HG03571 (cell line): ENCODE measurements around the gene LZTFL1.

ENCODE experiments used
- ATAC-seq: cut with Tn5 transposase; IDR thresholded peaks from one replicate; pipeline ENCODE4 v1.9.1; 2021; ENCODE audit not compliant: unreplicated experiment

LZTFL1 gene, protein sequence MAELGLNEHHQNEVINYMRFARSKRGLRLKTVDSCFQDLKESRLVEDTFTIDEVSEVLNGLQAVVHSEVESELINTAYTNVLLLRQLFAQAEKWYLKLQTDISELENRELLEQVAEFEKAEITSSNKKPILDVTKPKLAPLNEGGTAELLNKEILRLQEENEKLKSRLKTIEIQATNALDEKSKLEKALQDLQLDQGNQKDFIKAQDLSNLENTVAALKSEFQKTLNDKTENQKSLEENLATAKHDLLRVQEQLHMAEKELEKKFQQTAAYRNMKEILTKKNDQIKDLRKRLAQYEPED

DNA sequence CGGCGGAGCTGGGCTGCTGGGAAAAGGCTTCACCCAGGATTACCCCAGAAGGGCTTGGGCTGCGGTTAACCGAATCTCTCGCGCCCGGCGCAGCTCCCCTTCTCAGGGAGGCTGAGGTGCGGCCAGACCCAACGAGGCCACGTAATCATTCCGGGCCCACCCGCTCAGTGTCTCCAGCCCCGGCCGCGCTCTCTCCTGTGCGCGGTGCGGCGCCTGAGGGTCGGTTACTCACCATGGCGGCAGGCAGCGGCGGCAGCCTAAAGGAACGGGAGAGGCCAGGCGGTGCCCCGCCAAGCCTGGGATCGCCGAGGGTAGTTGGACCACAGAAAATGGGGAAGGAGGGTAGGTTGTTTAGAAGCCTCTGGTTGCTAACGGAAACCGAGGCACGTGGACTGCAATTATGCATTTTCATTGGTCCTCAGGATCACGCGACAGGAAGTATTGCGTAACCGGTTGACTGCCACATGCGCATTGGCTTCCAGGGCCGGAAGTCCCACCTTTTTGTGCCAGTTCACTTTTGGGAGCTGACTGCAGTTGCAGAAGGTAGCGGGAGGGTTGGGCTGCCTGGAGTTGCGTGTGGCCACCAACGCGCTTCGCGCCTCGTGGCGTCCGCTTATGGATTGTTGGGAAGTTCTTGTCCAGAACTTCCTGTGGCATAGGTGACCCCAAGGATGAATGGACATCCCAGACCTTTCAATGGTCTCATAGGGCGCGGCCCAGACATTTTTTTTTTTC, at the start of gene LZTFL1:
Gene LZTFL1 (minus strand): TSS at position 363 of the 735 bp plus-strand sequence. CDS start 128 bp downstream, at position 235.
- ATAC-seq = peak; percentile 74

DNA sequence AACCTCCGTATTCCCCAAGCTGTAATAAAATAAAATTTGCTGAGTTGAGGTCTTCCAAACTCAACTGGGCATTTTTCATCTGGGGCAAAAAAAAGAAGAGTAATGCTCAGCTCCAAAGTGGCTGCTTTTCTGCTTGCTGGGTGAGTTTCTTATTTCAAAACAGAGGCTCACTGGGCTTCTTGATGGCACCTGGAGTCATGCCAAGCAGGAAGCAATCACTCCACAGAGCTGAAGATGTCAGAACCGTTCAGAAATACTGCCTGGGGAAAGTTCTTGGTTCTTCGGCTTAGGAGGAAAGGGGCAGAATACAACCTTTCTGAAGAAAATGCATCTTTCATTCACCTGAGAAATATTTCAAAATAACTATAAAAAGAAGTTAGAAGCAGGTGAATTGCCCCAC, 48.5 kb upstream of the LZTFL1 start:
- no peak for ATAC-seq

DNA sequence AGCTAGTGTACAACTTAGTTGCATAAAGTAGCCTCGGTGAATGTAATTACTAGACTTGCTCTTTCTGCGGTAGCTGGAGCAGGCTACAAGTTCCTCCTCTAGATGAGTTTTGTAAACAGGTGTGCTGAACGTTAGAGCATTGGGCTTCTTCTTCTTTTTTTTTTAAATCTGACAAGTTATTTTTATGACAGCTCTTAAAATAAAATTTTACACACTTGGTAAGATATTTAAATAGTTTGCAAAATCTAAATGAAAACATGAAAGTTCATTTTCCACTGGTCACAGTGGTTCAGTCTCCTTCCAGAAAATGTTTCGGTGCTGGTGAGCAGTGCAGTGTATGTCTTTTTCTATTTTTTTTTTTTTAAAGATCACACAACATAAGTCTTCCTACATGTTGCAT, 47.4 kb upstream of the LZTFL1 start:
- ATAC-seq = no peak

DNA sequence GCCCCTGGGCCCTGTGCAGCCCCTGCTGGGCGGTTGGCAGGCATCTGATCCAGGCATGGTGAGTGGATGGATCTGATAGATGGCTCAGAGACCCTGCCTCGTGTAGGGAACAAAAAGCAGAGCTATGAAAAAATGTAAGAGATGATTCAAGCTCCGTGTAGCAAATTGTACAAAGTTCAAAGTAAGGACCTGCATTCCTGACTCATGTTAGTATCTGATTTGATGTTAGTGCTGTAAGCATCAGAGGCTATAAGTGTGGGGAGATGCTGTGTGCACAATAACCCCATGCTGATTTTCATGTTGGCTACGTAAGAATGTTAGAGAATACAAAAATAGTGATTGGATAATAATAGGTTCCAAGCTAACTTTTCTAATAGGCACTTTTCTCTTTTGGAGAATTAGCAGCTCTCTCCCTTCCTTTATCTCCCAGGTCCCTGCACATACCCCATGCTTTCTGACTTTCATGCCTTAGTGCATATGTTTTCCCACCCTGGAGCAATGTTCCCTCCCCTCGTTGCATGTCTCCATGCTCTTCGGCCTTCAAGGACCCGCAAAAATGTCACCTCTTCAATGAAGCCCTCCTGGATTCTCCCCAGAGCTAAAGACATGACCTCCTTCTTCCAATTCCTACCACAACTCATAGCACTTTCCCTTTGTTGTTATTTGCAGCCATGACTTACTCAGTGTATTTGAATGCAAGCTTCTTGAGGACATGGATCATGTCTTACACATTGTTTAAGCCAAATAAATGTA, 46.0 kb upstream of the LZTFL1 start:
- no peak for ATAC-seq

DNA sequence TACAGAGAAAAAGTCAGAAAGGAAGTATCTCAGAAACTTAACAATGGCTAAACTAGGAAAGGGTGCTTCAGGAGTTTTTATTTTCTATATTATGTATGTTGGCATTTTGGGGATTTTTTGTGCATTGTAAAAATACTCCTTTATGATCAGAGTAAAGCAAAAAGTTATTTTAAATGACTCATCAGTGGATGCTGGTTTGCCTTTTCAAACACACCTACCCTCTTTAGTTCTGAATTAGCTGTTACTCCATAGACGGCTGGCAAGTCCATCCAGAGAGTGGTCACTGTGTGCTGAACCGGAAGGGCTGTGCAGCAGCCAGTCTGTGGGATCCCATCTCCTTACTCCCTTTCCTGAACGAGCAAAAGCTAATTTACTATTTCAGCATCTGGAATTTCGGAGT, 45.4 kb upstream of the LZTFL1 start:
- ATAC-seq = no peak

DNA sequence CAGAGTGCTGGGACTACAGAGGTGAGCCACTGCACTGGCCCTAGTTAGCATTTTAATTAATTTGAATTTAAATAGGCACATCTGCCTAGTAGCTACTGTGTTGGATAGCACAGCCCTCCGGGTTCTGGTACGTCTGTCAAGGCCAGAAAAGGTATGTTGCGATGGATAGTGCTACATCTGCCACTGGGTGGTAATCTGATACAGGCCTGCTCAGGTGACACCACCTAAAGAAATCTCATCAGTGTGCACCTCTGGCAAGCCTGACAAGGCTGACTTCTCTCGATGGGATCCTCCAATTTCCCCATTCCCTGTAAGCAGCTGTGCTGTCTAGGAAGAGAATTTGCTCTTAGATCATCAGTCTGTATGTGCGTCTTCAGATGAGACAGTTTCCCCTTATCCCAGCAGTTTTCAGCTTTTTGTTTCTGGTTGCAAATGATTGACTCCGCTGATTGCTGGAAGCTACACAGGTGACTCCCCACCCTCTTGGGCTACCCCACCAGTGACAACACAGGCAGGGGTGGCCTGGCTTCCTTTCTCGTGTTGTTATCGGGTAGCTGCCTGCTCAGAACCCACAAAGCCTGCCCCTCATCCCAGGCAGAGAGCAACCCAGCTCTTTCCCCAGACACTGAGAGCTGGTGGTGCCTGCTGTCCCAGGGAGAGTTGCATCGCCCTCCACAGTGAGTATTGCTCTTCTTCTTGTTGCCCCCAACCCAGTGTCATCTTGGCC, 44.2 kb upstream of the LZTFL1 start, which contains the start of gene CCR9:
Gene CCR9 (plus strand): TSS at position 565 of the 727 bp plus-strand sequence. CDS start 8,391 bp downstream, outside the sequence.
- ATAC-seq = no peak

DNA sequence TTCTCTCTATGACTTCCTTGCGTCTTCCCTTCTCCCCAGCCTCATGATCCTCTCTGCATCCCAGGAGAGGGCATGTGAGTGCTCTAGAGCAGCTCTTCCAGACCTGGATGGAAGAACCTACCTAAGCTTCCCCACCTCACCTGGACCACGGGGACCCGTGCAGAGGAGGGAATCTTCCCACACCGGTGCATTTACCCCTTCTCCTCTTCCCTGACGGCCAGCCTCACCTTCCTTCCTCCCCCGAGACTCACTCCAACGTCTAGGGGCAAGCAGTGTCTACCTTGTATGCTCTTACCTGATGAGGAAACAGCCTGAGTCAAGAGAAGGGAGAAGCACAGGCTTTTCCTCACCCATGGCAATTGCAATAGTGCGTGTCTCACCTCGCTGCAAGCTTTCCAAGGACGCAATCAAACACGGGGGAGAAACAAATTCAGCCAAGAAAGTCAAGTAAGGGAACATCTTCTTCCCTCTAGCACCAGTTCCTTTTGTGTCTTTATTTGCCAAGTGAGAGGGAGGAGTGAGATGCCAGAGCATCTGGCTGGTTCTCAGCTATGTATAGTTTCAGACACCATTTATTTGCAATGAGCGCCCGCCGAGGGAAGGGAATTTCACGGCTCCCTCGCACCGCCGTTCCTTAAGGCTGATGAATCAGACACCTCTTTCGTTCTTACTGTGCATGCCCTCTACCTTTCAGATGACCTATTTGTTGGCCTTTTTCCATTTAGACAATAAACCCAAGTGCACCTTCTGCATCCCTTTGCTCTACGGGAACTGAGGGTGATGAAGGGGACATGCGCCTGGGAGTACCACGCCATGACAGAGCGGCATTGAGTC, 42.7 kb upstream of the LZTFL1 start:
- ATAC-seq = no peak

DNA sequence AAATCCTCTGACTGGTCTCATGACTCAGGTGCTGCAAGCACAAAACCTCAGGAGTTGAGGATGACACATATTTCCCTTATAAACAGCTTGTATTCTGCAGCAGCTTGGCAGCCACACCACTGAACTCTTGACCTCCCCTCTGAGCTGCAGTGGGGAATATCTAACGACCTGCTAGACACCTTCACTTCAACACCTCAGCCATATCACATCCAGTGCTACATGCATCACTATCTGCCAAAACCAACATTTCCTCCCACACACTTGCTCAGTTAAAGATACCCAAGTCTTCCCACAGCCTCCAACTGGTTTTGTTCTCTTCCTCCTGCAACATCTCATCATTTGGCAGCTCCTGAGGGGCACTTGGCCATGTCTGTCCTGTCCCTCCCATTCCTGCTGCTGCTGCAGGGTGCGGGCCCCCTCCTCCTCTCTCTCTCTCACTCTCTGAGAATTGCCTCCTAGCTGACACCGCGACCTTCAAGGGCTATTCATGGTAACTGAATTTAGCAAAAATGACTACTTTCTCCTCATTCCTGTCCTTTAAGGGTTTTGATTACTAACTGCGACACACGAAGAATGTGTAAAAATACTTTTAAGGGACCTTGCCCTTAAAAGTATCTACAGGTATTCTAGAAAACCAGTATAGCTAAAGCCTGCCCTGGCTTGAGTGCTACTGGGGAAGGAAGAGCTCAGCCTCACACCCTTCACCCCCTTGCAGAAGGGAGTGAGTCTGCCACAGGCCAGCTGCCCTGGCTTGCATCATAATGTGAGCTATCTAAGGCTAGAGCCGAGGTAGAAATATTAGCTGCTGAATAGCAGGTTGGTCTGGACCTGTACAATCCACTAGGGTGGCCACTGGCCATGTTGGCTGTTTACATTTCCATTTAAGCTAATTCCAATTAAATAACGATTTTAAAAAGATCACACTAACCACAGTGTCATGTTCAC, 39.4 kb upstream of the LZTFL1 start:
- no peak for ATAC-seq

DNA sequence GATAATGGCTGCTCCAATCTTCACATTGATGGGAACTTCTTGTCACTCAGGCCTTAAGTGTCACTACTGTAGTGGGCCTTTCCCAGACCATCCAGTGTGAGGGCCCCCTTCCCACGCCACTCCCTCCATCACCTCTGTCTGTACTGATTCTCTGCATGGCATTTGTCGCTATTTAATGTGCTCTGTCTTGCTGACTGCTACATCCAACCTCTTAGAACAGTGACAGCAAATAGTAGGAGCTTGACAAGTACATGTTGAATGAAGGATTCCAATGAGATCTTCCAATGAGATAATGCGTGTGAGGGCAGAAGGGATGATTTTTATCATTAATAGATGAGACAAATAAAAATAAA, 38.8 kb upstream of the LZTFL1 start:
- ATAC-seq = no peak

DNA sequence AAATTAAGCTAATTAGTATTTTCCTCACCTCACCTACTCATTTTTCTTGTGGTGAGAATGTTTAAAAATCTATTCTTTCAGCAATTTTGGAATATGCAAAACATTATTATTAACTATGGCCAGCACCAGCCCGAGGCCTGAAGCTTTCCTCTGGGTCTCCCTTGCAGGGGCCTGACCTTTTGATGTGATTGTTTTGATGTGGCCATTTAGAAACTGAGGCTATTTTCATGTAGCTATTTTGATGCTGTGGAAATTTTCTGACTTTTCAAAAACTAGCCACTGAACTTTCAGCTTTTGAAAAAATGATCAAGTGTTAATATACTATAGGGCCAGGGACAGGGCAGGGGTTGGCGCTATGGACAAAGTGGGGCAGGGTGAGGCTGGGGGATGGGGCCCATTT, 36.2 kb upstream of the LZTFL1 start:
- ATAC-seq = no peak

DNA sequence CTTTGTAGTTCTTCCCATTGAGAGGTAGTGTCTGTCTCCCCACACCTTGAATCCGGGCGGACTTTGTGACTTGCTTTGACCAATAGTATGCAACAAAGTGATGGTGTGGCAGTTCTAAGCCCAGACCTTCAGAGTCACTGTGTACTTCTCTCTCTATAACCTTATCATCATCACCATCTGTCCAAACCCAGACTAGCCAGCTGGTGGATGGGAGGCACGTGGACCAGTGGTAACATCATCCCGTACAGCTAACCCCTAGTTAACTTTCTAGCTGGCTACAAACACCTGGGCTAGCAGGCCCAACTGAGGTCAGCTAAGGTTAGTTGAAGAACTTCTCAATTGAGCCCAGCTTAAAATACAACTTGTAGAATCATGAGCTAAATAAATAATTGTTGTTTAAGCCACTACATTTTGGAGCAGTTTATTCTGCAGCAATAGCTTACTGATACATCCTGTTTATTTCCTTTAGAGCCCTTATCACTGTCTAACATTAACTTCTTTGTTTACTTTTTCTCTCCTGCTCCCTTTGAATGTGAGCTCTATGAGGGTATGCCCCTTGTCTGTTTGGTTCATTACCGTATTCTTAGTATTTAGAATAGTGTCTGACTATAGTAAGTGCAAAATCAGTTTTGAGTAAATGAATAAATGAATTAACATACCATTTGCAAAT, 32.9 kb upstream of the LZTFL1 start:
- ATAC-seq = no peak

DNA sequence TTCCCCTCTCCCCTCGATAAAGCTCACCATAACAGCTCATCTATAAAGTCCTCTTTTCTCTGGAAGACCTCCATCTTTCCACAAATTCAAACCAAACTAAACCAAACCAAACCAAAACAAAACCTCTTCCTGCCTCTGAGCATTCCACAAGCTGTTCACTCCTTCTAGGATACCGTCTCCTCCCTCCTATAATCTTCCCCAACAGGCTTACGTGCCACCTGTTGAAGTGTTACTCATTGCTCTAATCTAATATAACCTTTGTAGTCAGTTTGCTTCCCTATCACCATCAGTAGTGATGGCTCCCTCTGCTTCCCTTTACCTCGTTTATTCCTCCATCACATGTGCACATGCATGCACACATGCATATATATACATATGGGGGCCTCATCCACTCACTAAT, 31.7 kb upstream of the LZTFL1 start:
- ATAC-seq = no peak

DNA sequence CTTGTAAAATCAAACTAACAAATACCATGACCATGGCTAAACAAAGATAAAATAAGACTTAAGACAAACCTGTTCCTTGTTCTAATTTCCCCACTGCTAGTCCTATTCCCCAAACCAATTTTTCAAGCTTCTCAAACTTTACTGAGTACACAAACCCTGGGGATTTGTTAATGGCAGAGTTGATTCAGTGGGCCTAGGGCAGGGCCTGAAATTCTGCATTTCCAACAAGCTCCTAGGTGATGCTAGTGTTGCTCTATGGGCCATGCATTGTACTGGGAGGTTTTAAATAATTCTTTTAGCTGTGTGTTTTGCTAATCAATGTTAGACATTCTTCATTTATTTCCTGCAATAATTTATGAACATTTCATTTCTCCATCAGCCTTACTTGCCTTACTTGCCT, 31.1 kb upstream of the LZTFL1 start:
- no peak for ATAC-seq

DNA sequence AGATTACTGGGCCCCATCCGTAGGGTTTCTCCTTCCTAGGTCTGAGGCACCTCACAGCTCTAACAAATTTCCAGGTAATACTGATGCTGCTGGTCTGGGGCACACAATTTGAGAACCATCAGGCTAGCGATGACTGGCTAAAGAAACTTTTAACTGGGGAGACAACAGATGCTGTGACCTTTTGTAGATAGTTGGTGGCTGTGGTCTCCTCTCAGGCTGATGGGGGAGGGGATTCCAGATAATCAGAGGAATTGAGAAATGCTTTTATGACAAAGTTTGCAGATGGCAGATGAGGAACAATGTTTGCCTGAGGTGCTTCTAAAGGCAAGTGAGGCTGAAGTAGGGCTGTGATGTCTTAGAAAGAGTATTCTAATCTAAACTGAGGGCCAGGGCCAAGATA, 30.6 kb upstream of the LZTFL1 start:
- ATAC-seq = no peak

DNA sequence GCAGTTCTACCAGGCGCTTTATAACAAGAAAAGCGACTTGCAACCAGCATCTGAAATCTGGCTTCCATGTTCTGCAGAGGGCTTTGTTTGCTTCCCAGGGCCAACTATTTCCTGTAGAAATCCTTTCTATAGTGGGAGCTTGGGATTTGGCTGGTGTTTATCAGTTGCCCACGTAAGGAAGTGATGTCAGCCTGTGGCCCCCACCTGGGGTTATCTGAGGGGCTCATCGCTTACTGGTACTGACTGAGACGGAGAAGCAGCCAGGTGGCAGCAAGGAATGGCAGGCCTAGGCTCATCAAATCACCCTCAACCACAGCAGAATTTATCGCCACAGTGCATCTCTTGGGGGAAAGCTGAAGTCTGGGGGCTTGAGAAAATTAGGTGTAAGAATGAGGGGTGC, 29.9 kb upstream of the LZTFL1 start:
- no peak for ATAC-seq

DNA sequence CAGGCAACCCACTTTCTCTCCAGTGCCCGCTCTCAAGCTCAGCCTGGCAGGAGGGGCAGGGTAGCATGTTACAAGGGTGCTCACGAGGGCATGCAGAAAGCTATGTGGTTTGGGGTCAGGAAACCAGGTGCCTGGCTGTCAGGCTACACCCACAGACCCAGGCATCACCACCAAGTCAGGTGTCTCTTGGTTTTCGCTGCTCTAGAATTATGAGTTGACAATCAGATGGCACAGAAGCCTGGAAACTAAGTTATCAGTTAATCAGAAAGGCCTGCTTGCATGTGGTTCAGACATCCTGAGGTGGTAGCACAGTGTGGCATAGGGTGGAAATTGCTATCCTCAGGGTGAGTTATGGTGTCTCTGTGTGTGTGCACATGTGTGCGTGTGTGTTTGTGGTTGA, 28.2 kb upstream of the LZTFL1 start:
- ATAC-seq = no peak

DNA sequence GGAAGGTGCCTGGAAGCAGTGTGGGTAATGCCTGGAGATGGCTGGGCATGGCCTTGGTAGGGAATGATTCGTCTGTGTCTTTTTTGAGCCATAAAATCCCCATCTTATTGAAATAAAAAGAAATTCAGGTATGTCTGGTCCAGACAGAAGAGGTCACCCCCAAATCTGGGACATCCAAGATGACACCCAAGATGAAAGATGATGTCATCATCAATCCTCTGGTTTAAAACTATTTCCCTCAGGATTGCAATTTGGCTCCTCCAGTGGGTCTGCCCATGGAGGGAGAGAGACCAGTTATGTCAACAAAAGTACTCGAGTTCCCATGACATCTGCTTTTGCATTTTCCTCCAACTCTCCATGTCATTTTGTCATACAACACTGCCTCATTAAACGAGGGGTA, 27.7 kb upstream of the LZTFL1 start:
- ATAC-seq = no peak

DNA sequence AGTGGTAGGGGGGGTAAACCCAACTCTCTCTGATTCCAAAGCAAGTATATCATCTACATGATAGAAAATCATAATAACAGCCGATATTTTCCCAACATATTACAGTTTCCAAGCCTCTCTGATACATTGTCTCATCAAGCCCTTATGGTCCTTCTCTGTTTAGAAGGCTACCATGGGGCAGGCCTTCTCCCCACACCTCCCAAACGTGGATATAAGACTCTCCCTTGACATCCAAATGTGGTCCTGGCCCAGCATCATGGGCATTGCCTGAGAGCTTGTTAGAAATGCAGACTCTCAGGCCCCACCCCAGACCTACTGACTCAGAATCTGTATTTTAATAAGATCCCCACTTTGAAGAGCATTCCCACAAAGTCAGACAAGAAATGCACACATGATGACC, 26.7 kb upstream of the LZTFL1 start:
- ATAC-seq = no peak

DNA sequence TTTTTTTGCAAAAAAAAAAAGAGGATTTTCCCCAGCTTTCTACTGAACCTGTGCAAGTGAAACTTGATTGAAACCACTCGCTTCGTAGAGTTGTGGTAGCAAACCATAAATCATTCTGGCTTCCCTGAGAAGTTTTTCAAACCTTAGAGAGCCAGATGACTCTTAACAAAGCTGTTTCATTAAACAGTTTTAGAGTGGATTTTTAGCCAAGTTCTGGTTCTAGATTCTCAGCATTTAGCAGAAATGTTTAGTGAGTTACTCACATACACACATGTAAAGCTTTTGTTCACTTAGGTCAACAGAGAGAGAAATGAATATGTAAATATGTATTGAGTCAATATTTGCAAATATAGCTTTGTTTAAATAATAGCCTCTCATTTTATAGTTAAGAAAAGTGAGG, 26.3 kb upstream of the LZTFL1 start:
- no peak for ATAC-seq
